Glutamatergic neuron (in vitro differentiated cells): ENCODE data around the gene SIL1. TPM values are rescaled to one million over a fixed set of nuclear protein-coding genes. Genes with fewer than 3 reads are reported as not detected.

Source experiments
- DNase-seq: peaks from one replicate; pipeline ENCODE4 v3.0.0; 2022
- H3K27ac Mint-ChIP-seq: one replicate; pipeline ENCODE4 v1.8.0; 2020; ENCODE audit warnings: mild to moderate bottlenecking, mixed read lengths, inconsistent platforms; ENCODE audit not compliant: unreplicated experiment
- H3K27me3 Mint-ChIP-seq: one replicate; pipeline ENCODE4 v1.8.0; 2020; ENCODE audit warnings: mild to moderate bottlenecking, moderate library complexity, mixed read lengths, inconsistent platforms; ENCODE audit not compliant: unreplicated experiment
- H3K36me3 Mint-ChIP-seq: one replicate; pipeline ENCODE4 v1.8.0; 2020; ENCODE audit warnings: mild to moderate bottlenecking, mixed read lengths, inconsistent platforms; ENCODE audit not compliant: unreplicated experiment
- H3K4me1 Mint-ChIP-seq: one replicate; pipeline ENCODE4 v1.8.0; 2020; ENCODE audit warnings: mild to moderate bottlenecking, low read depth, mixed read lengths, inconsistent platforms; ENCODE audit not compliant: unreplicated experiment
- H3K4me3 Mint-ChIP-seq: one replicate; pipeline ENCODE4 v1.8.0; 2020; ENCODE audit warnings: mild to moderate bottlenecking, mixed read lengths, inconsistent platforms; ENCODE audit not compliant: unreplicated experiment
- H3K9me3 Mint-ChIP-seq: one replicate; pipeline ENCODE4 v1.8.0; 2020; ENCODE audit warnings: mild to moderate bottlenecking, moderate library complexity, mixed read lengths, inconsistent platforms; ENCODE audit not compliant: unreplicated experiment
- total RNA-seq: library from RNA; stranded (reverse); fragmentation: NEBNext Ultra II Directional; extraction: Animal tissue kit (Norgen Biotek cat#: 25700); gene quantifications from one replicate; pipeline ENCODE4 v1.2.1, GENCODE V29; 2021; ENCODE audit not compliant: unreplicated experiment
- TF ChIP-seq, protein P1 (sequence below): fragments of 200-600 bp; sonication (generic); IDR thresholded peaks from one replicate; pipeline ENCODE4 v1.5.0; 2021; ENCODE audit not compliant: partially characterized antibody, unreplicated experiment

SIL1 gene
- total RNA-seq, 1 donor from 2014 or later, result 15.9 TPM

DNA sequence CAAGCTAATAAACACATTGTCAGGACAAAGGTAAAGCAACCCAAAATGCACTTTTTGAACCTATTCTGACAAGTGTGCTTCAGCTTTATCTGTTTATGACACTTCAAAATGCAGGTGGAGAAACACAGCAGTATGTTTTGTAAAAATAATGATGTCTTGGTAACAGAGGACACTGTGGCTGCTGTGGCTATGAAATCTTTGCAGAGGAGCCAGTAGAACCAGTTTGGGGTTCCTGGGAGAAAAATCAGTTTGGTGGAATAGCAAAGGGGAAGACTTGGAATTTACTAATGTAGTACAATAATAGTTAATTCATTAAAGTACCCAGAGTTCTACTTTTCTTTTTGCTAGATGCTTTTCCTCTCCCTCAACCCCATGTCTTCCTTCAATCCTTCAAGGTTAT lies 40.6 kb downstream of the SIL1 start:
- no peak for DNase-seq
- peaks cover 6% of the 10 kb centered on the region for H3K9me3 Mint-ChIP-seq
- H3K27ac Mint-ChIP-seq, result no peak overlapping the region
- H3K4me1 Mint-ChIP-seq, result peaks cover 1% of the 10 kb centered on the region
- H3K36me3 Mint-ChIP-seq, result no peaks in the 10 kb centered on the region
- TF ChIP-seq, protein P1, sequence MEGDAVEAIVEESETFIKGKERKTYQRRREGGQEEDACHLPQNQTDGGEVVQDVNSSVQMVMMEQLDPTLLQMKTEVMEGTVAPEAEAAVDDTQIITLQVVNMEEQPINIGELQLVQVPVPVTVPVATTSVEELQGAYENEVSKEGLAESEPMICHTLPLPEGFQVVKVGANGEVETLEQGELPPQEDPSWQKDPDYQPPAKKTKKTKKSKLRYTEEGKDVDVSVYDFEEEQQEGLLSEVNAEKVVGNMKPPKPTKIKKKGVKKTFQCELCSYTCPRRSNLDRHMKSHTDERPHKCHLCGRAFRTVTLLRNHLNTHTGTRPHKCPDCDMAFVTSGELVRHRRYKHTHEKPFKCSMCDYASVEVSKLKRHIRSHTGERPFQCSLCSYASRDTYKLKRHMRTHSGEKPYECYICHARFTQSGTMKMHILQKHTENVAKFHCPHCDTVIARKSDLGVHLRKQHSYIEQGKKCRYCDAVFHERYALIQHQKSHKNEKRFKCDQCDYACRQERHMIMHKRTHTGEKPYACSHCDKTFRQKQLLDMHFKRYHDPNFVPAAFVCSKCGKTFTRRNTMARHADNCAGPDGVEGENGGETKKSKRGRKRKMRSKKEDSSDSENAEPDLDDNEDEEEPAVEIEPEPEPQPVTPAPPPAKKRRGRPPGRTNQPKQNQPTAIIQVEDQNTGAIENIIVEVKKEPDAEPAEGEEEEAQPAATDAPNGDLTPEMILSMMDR, result no peak
- peaks cover 4% of the 10 kb centered on the region for H3K27me3 Mint-ChIP-seq
- no peak overlapping the region for H3K4me3 Mint-ChIP-seq

DNA sequence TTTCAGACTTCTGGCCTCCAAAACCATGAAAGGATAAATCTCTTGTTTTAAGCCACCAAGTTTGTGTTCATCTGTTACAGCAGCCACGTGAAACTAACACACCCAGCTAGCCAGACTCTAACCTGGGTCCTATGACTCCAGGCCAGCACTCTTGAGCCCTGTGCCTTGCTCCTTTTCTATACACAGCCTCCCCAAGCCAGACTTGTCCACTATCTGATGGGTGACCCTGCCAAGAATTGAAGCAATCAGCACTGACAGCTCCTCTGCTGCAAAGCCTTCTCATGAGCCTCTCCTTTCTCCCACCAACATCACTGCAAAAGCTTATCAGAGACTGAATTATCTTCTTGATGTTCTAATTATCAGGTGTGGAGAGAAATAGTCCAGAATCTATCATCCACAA lies 41.4 kb downstream of the SIL1 start:
- peaks cover 1% of the 10 kb centered on the region for H3K4me1 Mint-ChIP-seq
- peaks cover 1% of the 10 kb centered on the region for H3K27me3 Mint-ChIP-seq
- peaks cover 2% of the 10 kb centered on the region for H3K9me3 Mint-ChIP-seq
- TF ChIP-seq, protein P1, result no peak
- no peaks in the 10 kb centered on the region for H3K36me3 Mint-ChIP-seq
- H3K4me3 Mint-ChIP-seq, result no peak overlapping the region
- no peak for DNase-seq
- no peak overlapping the region for H3K27ac Mint-ChIP-seq

DNA sequence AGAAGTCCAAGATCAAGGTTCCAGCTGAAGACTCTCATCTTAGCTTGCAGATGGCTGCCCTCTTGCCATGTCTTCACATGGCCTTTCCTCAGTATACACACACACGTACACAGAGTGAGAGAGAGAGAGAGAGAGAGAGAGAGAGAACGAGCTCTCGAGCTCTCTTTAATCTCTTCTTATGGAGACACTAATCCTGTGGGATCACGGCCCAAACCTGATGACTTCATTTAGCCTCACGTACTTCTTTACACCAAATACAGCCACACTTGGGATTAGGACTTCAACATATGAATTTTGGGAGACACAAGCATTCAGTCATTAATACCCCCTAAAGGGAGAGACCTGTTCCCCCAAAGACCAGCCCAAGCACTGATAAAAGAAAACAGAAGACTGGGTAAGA lies 42.8 kb downstream of the SIL1 start:
- Mint-ChIP-seq H3K27me3 (peaks cover 1% of the 10 kb centered on the region), H3K4me1 (peaks cover 1% of the 10 kb centered on the region), H3K36me3 (no peaks in the 10 kb centered on the region), H3K9me3 (peaks cover 2% of the 10 kb centered on the region), H3K4me3 (no peak overlapping the region), H3K27ac (no peak overlapping the region)
- no peak for DNase-seq
- TF ChIP-seq, protein P1, result no peak

DNA sequence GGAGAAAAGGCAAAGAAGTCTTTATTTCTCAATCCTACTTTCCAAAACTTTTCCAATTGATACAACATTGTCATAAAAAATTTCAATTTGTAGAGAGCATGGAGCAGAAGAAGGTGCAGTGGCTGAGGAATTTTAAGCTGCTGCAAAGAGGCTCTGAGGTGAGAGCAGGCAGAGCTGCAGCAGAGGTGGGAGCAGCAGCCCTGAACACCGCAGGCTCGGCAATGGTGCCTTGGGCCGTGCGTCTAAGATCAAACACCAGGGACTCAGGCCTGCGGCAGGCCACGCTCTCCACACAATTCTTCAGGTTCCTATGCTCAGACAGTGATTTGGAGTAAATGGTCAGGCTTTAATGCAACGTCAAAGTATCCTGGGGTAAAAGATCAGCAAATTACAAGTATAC lies 46.3 kb downstream of the SIL1 start:
- Mint-ChIP-seq H3K4me1 (peaks cover 12% of the 10 kb centered on the region), H3K4me3 (no peak overlapping the region), H3K9me3 (peaks cover 2% of the 10 kb centered on the region), H3K27ac (no peak overlapping the region), H3K27me3 (peaks cover 3% of the 10 kb centered on the region), H3K36me3 (no peaks in the 10 kb centered on the region)
- no peak for DNase-seq
- TF ChIP-seq, protein P1, result no peak

DNA sequence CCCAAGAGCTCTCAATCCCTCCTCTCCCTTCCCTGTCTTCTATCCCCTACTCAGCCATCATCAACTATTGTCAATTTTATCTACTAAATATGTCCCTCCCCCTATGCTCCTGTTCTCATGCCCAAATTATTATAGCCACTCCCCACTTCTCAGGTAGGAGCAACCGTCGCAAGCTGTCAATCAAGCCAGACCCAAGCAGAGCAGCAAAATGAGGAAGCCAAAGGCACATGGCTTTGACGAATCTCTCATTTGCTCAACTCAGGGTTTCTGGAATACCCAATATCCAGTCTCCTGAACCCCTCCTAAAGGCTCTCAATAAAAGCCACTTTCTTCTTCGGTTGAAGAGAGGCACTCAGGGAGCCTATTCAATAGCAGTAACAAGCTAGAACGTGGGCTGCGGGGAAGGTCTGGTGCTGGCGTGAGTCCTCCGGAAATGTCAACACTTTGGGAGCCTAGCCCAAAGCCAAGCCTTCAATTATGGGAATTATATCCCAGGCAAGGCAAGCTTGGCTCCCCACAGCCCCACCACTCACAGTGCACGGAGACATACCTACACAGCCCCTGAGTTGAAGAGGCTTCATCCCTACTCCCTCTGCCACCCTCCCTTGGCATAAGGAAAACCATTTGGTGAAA lies 47.7 kb downstream of the SIL1 start:
- peaks cover 13% of the 10 kb centered on the region for H3K4me1 Mint-ChIP-seq
- H3K36me3 Mint-ChIP-seq, result no peaks in the 10 kb centered on the region
- peaks cover 2% of the 10 kb centered on the region for H3K9me3 Mint-ChIP-seq
- no peak overlapping the region for H3K27ac Mint-ChIP-seq
- no peak overlapping the region for H3K4me3 Mint-ChIP-seq
- TF ChIP-seq, protein P1, result no peak
- no peak for DNase-seq
- H3K27me3 Mint-ChIP-seq, result peaks cover 3% of the 10 kb centered on the region
